Rectal smooth muscle tissue (tissue), 1 donor: ENCODE results near the gene VENTX.

Experiments used
- H3K27ac ChIP-seq: one replicate; pipeline ENCODE4 v1.7.0; 2013; ENCODE audit warnings: low read depth, low read length, inconsistent platforms
- H3K27me3 ChIP-seq: one replicate; pipeline ENCODE4 v1.7.0; 2013; ENCODE audit warnings: low read length; ENCODE audit not compliant: control insufficient read depth, insufficient read depth
- H3K36me3 ChIP-seq: one replicate; pipeline ENCODE4 v1.7.0; 2013; ENCODE audit warnings: low read length; ENCODE audit not compliant: control insufficient read depth, insufficient read depth
- H3K4me1 ChIP-seq: one replicate; pipeline ENCODE4 v1.7.0; 2013; ENCODE audit warnings: low read length; ENCODE audit not compliant: control insufficient read depth, insufficient read depth
- H3K4me3 ChIP-seq: one replicate; pipeline ENCODE4 v1.7.0; 2013; ENCODE audit warnings: low read length
- H3K9ac ChIP-seq: one replicate; pipeline ENCODE4 v1.7.0; 2013; ENCODE audit warnings: low read length

Gene VENTX, protein sequence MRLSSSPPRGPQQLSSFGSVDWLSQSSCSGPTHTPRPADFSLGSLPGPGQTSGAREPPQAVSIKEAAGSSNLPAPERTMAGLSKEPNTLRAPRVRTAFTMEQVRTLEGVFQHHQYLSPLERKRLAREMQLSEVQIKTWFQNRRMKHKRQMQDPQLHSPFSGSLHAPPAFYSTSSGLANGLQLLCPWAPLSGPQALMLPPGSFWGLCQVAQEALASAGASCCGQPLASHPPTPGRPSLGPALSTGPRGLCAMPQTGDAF

DNA sequence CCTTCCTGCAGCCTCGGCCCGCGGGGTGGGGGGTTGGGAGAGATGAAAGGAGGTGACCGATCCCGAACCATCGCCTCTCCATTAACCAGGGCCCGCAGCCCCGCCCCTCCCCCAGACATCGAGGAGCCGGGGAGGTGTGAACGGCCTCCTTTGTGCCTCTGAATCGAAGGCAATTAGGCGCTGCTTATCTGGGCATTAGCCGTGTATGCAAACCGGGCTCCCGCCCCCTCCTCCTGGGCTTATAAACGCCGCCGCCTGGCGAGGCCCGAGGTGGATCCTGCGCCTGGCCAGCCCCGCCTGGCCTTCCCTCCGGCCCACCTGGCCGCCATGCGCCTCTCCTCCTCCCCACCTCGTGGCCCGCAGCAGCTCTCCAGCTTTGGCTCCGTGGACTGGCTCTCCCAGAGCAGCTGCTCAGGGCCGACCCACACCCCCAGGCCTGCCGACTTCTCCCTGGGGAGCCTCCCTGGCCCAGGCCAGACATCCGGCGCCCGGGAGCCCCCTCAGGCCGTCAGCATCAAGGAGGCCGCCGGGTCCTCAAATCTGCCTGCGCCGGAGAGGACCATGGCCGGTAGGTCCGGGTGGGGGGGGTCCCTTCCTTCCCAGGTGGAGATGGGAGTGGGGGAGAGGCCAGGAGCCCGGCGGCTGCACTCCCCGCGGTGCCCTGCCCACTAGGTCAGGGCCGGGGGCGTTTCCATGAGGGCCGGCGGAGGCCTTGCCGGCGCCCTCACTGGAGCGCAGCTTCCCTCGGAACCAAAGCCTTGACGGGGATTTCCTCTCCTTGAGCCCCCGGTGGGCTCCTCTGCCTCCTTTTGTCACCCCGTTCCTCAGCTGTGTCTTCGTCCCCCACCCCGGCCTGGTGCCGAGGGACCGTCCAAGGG lies at the start of gene VENTX:
Gene VENTX, plus strand, starts transcription at position 268 of the 878 bp plus-strand sequence. Its CDS starts 60 bp downstream, at position 328.
- Histone ChIP-seq H3K36me3 (no peaks in the 10 kb centered on the region), H3K4me1 (no peaks in the 10 kb centered on the region), H3K27me3 (peaks cover 23% of the 10 kb centered on the region), H3K9ac (no peak within 1 kb of the TSS), H3K4me3 (no peak within 1 kb of the TSS), H3K27ac (no peak within 1 kb of the TSS)

DNA sequence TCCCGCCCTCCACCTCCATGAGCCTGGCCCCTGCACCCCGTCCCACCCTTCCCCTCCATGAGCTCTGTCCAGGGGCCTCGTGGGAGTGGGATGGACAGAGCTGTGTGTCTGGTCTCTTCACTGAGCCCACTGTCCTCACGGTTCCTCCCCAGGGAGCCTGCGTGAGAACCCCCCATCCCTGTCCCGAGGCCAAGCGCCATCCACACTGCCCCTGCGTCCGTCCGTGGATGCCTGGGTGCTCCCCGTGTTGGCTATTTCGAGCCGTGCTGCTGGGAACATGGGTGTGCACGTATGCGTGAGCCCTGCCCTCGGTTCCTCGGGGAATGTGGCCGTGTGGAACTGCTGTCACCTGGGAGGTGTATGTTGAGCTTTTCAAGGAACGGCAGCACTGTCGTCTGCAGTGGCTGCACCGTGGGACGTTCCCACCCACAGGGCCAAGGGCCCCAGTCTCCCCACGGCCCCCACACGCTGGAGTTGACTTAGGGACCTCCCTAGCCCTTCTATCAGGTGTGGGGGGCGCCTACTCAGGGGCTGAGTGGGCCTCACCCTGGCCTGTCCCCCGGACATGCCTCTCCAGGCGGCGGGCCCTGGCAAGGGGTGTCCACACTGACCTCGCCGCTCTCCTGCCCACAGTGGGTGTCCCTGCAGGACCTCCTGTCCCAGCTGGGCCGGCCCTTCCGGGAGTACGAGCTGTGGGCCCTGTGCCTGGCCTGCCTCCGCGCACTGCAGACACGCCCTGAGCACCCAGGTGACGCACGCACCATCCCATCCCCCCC lies 49.6 kb upstream of the VENTX start:
- Histone ChIP-seq H3K9ac (no peak overlapping the region), H3K4me1 (no peaks in the 10 kb centered on the region), H3K27ac (no peak overlapping the region), H3K4me3 (no peak overlapping the region), H3K36me3 (no peaks in the 10 kb centered on the region), H3K27me3 (no peaks in the 10 kb centered on the region)

DNA sequence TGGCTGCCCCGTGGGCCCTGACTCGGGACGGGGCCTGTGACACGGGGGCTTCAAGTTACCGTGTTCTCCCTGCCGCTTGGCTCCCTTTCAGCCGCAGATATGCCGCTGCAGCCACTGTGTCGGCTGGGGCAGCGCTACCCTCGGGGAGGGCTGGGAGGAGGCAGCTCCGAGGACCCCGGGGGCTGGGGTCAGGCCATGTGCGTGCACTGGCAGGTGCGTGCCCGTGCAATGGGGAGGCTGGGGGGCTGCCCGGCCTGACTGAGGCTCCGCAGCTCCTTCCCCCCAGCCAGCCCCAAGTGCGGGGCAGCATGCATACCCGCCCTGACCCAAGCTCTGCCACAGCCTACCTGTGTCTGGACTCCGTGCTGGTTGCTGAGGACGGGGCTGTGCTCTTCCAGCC lies 48.4 kb upstream of the VENTX start:
- Histone ChIP-seq H3K27me3 (no peaks in the 10 kb centered on the region), H3K4me1 (no peaks in the 10 kb centered on the region), H3K27ac (no peak overlapping the region), H3K9ac (no peak overlapping the region), H3K4me3 (no peak overlapping the region), H3K36me3 (no peaks in the 10 kb centered on the region)

DNA sequence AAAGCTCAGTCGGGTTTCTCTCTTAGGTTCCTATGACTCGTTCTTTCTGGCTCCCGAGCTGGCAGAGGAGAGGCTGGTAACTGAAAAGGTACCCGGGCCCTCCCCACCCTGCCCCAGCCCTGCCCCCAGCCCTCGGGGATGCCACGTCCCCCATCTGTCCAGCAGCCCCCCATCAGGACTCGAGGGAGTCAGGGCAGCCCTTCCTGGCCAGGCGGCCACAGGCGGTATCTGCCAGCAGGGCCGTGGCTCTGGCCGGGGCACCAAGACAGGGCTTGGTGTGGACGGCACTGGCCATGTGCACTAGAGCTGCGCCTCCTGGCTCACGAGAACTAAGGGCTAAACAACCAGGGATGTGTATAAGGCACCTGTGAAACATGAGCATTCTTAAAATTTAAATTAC lies 47.9 kb upstream of the VENTX start:
- H3K27me3 ChIP-seq: no peaks in the 10 kb centered on the region

DNA sequence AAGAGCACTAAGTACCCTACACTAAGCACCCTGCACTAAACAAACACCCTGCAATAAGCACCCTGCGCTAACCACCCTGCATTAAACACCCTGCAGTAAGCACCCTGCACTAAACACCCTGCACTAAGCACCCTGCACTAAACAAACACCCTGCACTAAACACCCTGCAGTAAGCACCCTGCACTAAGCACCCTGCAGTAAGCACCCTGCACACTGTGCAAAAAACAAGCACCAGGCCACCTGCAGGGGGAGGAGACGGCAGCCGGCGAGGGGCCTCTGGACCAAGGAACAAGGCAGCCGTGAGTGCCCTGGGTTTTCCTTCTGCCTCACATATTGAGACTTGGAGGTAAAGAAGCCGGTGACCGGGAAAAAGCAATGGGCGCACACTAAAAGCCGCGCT lies 47.4 kb upstream of the VENTX start:
- Histone ChIP-seq H3K4me1 (no peaks in the 10 kb centered on the region), H3K27me3 (no peaks in the 10 kb centered on the region), H3K27ac (no peak overlapping the region), H3K9ac (no peak overlapping the region), H3K36me3 (no peaks in the 10 kb centered on the region), H3K4me3 (no peak overlapping the region)

More for the DNA sequence above, 47.9 kb upstream of the VENTX start:
- no peak overlapping the region for H3K27ac ChIP-seq
- no peaks in the 10 kb centered on the region for H3K36me3 ChIP-seq
- H3K4me1 ChIP-seq: no peaks in the 10 kb centered on the region
- no peak overlapping the region for H3K4me3 ChIP-seq
- H3K9ac ChIP-seq: no peak overlapping the region

DNA sequence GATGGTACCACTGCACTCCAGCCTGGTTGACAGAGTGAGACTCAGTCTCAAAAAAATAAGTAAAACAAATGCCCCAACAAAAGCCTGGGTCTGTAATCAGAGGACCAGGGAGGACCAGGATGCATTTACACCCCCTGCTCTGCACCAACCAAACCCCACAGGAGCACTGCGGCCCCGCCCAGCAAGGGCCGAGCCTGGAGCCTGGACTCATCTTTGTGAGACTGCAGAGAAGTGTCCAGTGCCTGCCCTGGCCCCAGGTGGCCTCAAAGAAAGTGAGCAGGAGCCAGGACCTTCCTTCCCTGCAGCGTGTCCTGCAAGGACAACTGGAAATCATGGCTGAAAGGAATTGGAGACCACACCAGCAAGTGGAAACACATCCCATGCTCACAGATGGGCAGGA lies 46.0 kb upstream of the VENTX start:
- Histone ChIP-seq H3K27me3 (no peaks in the 10 kb centered on the region), H3K27ac (no peak overlapping the region), H3K4me1 (no peaks in the 10 kb centered on the region), H3K9ac (no peak overlapping the region), H3K36me3 (no peaks in the 10 kb centered on the region), H3K4me3 (no peak overlapping the region)

DNA sequence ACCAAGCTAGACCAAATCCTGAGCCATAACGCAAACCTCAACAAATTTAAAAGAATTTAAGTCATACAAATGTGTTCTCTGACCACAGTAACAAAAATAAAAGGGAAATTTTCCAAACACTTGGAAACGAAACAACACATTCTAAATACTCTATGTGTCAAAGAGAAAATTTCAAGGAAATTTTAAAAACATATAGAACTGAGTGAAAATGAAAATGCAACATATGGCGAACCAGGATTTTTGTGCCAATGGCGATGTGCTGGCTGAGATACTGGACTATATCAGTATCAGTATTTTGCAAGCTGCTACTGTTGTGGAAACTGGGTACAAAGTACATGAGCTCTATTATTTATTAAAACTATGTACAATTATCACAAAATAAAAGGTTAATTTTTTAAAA lies 43.5 kb upstream of the VENTX start:
- no peak overlapping the region for H3K27ac ChIP-seq
- no peaks in the 10 kb centered on the region for H3K4me1 ChIP-seq
- H3K36me3 ChIP-seq: no peaks in the 10 kb centered on the region
- no peak overlapping the region for H3K9ac ChIP-seq
- no peak overlapping the region for H3K4me3 ChIP-seq
- H3K27me3 ChIP-seq: no peaks in the 10 kb centered on the region

DNA sequence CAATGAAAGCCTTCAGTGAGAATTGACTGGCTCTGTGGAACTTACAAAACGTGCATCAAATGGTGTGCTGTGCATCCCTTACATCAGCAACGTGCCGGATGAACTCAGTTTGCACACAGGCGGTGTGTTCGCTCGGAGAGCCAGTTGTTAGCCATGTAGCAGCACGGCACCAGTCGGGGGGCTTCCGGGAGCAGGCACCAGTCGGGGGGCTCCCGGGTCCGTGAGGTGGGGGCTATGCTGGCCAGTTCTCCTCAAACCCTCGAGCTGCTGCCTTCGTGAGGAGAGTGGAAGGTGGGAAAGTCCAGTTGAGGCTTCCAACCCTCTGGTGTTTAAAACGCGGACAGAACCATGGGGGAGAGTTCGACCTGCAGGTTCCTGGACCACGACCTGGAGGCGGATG lies 42.6 kb upstream of the VENTX start:
- Histone ChIP-seq H3K9ac (no peak overlapping the region), H3K4me3 (no peak overlapping the region), H3K4me1 (no peaks in the 10 kb centered on the region), H3K27ac (no peak overlapping the region), H3K36me3 (no peaks in the 10 kb centered on the region), H3K27me3 (no peaks in the 10 kb centered on the region)

DNA sequence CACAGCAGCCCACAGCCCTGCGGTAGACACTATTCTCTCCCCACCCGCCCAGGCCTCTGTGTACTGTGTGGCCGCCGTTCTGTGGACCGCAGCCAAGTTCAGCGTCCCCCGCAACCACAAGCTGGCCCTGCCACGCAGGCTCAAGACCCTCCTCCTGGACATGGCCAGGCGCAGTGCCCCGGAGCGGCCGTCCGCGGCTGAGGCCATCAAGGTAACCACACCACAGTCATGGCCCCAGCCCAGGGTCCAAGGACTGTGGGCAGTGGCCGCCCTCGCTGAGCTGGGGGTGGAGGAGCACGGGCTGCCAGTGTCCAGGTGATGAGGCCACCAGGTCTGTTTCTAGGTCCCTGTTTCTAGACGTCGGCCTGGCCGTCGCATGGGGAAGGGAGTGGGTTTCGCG lies 42.0 kb upstream of the VENTX start:
- H3K9ac ChIP-seq: no peak overlapping the region
- no peaks in the 10 kb centered on the region for H3K27me3 ChIP-seq
- H3K4me1 ChIP-seq: no peaks in the 10 kb centered on the region
- H3K36me3 ChIP-seq: no peaks in the 10 kb centered on the region
- no peak overlapping the region for H3K27ac ChIP-seq
- H3K4me3 ChIP-seq: no peak overlapping the region

DNA sequence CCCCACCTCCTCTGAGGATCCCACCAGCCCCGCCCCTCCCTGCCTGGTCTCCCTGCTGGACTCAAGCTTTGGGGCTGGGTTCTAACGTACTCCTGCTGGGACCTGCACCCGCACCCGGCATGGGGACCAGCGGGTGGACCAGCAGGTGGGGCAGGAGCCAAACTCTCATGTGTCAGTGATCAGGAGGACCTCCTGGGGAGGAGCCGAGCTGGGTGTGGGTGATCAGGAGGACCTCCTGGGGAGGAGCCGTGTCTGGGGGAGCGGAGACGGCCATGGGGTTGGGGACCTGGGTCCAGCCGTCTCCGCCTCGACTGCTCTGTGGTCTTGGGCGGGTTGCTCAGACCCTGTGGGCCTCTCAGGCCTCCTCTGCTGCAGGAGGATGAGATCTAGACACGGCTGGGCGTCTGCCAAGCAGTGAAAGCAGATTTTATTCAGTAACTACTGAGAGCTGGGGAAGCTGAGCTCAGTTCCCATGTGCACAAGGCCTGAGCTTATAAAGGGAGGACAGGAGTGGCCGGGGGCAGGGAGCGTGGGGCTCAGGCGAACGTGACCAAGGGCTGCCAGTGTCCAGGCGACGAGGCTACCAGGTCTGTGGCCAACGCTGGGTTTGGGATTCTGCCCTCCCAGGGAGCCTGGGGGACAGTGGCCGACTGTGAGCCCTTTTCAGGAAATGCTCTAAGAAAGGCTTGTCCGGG lies 41.3 kb upstream of the VENTX start:
- H3K4me1 ChIP-seq: no peaks in the 10 kb centered on the region
- H3K27ac ChIP-seq: no peak overlapping the region
- no peaks in the 10 kb centered on the region for H3K27me3 ChIP-seq
- H3K36me3 ChIP-seq: no peaks in the 10 kb centered on the region
- no peak overlapping the region for H3K4me3 ChIP-seq
- no peak overlapping the region for H3K9ac ChIP-seq

DNA sequence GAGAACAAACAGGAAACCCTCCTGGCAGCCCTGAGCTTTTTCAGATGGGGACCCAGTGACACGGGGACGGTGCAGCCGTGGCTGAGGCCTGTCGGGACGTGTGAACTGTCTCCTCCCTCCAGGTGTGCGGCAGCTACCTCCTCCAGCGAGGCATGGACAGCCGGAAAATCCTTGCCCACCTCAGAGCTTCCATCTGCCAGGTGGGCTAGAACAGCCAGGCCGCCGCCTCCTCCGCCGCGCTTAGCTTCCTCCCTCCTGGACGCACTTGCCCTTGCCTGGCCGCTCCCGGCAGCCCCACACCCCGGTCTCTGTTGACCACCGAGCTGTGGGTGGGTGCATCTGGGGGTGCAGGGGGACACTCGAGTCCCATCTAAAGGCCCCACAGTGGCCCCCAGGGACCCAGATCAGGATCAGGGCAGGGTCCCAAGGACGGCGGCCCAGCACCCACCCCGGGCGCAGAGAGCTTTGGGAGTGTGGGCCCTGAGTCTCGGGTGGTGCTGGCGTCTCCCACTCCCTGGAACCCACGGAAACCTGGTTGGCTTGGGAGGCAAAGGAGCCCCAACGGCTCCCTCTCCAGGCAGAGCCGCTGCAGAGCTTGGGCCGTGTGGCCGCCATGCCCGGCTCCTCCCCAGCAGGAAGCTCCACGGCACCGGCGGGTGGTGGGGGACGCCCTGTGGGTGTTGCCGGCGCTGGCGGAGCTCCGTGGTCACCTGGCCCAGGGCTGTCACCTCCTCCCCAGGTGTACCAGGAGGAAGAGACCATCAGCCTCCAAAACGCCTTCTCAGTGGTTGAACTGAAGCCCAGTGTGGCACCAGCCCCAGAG lies 40.5 kb upstream of the VENTX start:
- no peaks in the 10 kb centered on the region for H3K27me3 ChIP-seq

More for the DNA sequence above, 40.5 kb upstream of the VENTX start:
- no peaks in the 10 kb centered on the region for H3K4me1 ChIP-seq
- no peak overlapping the region for H3K4me3 ChIP-seq
- H3K9ac ChIP-seq: no peak overlapping the region
- H3K36me3 ChIP-seq: no peaks in the 10 kb centered on the region
- no peak overlapping the region for H3K27ac ChIP-seq
